ENCODE results near the gene SCRT2. TPM values are rescaled to one million over a fixed set of nuclear protein-coding genes. Genes with fewer than 3 reads are reported as not detected.

The SCRT2 gene
- polyA plus RNA-seq, 1 donor from 2014 or later = 2.5 TPM

DNA sequence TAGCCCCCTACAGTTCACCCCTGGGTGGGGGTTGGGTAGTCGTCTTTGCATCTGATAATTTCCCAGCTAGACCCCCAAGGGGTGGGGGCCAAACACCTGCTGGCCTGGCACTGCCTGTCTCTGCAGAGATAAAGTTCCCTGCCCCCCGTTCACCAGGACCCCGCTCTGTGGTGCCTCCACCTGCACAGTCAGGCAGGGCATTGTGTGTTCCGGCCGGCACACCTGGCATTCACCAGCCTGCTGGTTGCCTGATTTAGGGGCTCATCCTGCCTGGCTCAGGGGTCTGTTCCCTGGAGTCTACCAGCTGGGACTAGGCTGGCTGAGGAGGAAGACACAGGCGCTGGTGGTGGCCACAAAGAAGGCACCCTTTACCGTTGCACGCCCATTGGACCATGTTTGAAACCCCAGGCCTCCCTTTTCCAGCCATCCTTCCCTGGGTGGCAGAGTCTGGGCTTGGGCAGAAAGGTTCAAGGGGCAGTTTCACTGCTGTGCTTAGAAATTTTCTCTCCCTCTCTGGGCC is 30.8 kb upstream of the SCRT2 start:
- H3K9ac ChIP-seq (ENCODE audit: low read length) = no peak overlapping the region
- TF ChIP-seq, protein P1, sequence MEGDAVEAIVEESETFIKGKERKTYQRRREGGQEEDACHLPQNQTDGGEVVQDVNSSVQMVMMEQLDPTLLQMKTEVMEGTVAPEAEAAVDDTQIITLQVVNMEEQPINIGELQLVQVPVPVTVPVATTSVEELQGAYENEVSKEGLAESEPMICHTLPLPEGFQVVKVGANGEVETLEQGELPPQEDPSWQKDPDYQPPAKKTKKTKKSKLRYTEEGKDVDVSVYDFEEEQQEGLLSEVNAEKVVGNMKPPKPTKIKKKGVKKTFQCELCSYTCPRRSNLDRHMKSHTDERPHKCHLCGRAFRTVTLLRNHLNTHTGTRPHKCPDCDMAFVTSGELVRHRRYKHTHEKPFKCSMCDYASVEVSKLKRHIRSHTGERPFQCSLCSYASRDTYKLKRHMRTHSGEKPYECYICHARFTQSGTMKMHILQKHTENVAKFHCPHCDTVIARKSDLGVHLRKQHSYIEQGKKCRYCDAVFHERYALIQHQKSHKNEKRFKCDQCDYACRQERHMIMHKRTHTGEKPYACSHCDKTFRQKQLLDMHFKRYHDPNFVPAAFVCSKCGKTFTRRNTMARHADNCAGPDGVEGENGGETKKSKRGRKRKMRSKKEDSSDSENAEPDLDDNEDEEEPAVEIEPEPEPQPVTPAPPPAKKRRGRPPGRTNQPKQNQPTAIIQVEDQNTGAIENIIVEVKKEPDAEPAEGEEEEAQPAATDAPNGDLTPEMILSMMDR (IDR thresholded peaks at IDR 0.05; ENCODE audit: poor library complexity, severe bottlenecking) = no peak
- TF ChIP-seq RAD21 (conservative IDR thresholded peaks at IDR 0.05) (no peak), EP300 (conservative IDR thresholded peaks at IDR 0.05; ENCODE audit: poor library complexity, severe bottlenecking) (no peak), MXI1 (conservative IDR thresholded peaks at IDR 0.05; ENCODE audit: poor library complexity, severe bottlenecking) (no peak), SMC3 (conservative IDR thresholded peaks at IDR 0.05; ENCODE audit: poor library complexity) (no peak), POLR2AphosphoS5 (IDR thresholded peaks at IDR 0.05) (no peak)
- no peaks in the 10 kb centered on the region for H3K9me2 ChIP-seq (ENCODE audit: insufficient read depth, low read length)
- H4K20me1 ChIP-seq (ENCODE audit: insufficient read depth) = no peaks in the 10 kb centered on the region
- no peaks in the 10 kb centered on the region for H3F3A ChIP-seq (ENCODE audit: insufficient read depth, low read length, poor library complexity, severe bottlenecking)
- H3K4me2 ChIP-seq (ENCODE audit: low read length) = no peak overlapping the region
- no peaks in the 10 kb centered on the region for H3K36me3 ChIP-seq (ENCODE audit: insufficient read depth, low read length)
- H2AFZ ChIP-seq (ENCODE audit: low read depth, low read length) = no peak overlapping the region
- no peaks in the 10 kb centered on the region for H3K27me3 ChIP-seq (ENCODE audit: insufficient read depth, low read depth, low read length)
- no peaks in the 10 kb centered on the region for H3K9me3 ChIP-seq (ENCODE audit: low read length)
- no peak overlapping the region for H3K4me3 ChIP-seq (ENCODE audit: low read length)
- H3K79me2 ChIP-seq (replicated peaks; ENCODE audit: insufficient read depth, low read length) = no peaks in the 10 kb centered on the region
- H3K27ac ChIP-seq (ENCODE audit: low read length) = no peak overlapping the region

DNA sequence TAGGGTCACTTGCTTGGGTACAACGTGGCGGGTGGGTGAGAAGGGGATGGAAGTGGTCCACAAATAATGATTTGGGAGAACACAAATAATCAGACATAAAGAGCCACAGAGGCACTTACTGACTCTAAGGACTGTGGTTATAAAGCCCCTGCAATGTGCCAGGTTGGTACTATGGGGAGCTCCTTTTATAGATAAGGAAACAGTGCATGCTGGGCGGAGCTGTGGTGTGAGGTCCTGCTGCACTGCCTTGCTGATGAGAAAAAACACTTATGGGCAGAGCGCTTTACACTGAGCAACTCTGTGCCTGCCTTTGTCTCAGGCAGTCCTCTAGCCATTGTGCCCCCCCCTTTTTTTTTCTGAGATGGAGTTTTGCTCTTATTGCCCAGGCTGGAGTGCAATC is 29.1 kb upstream of the SCRT2 start:
- H4K20me1 ChIP-seq (ENCODE audit: insufficient read depth) = no peaks in the 10 kb centered on the region

More for the DNA sequence above, 29.1 kb upstream of the SCRT2 start:
- TF ChIP-seq, protein P2, sequence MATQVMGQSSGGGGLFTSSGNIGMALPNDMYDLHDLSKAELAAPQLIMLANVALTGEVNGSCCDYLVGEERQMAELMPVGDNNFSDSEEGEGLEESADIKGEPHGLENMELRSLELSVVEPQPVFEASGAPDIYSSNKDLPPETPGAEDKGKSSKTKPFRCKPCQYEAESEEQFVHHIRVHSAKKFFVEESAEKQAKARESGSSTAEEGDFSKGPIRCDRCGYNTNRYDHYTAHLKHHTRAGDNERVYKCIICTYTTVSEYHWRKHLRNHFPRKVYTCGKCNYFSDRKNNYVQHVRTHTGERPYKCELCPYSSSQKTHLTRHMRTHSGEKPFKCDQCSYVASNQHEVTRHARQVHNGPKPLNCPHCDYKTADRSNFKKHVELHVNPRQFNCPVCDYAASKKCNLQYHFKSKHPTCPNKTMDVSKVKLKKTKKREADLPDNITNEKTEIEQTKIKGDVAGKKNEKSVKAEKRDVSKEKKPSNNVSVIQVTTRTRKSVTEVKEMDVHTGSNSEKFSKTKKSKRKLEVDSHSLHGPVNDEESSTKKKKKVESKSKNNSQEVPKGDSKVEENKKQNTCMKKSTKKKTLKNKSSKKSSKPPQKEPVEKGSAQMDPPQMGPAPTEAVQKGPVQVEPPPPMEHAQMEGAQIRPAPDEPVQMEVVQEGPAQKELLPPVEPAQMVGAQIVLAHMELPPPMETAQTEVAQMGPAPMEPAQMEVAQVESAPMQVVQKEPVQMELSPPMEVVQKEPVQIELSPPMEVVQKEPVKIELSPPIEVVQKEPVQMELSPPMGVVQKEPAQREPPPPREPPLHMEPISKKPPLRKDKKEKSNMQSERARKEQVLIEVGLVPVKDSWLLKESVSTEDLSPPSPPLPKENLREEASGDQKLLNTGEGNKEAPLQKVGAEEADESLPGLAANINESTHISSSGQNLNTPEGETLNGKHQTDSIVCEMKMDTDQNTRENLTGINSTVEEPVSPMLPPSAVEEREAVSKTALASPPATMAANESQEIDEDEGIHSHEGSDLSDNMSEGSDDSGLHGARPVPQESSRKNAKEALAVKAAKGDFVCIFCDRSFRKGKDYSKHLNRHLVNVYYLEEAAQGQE (IDR thresholded peaks at IDR 0.05; ENCODE audit: borderline replicate concordance) = no peak
- no peak for TF ChIP-seq EZH2 (IDR thresholded peaks at IDR 0.05; ENCODE audit: borderline replicate concordance, insufficient read depth, low read length, poor library complexity, severe bottlenecking)
- TF ChIP-seq SMC3 (conservative IDR thresholded peaks at IDR 0.05; ENCODE audit: poor library complexity) = no peak
- TF ChIP-seq POLR2AphosphoS5 (IDR thresholded peaks at IDR 0.05) = no peak
- no peaks in the 10 kb centered on the region for H3K27me3 ChIP-seq (ENCODE audit: insufficient read depth, low read depth, low read length)
- no peaks in the 10 kb centered on the region for H3F3A ChIP-seq (ENCODE audit: insufficient read depth, low read length, poor library complexity, severe bottlenecking)
- H3K27ac ChIP-seq (ENCODE audit: low read length) = no peak overlapping the region
- H3K36me3 ChIP-seq (ENCODE audit: insufficient read depth, low read length) = no peaks in the 10 kb centered on the region
- H3K9ac ChIP-seq (ENCODE audit: low read length) = no peak overlapping the region
- H3K4me2 ChIP-seq (ENCODE audit: low read length) = no peak overlapping the region
- no peaks in the 10 kb centered on the region for H3K9me3 ChIP-seq (ENCODE audit: low read length)
- no peak overlapping the region for H2AFZ ChIP-seq (ENCODE audit: low read depth, low read length)
- no peaks in the 10 kb centered on the region for H3K79me2 ChIP-seq (replicated peaks; ENCODE audit: insufficient read depth, low read length)
- no peaks in the 10 kb centered on the region for H3K9me2 ChIP-seq (ENCODE audit: insufficient read depth, low read length)
- no peak overlapping the region for H3K4me3 ChIP-seq (ENCODE audit: low read length)
